HCT116 (cell line): ENCODE measurements around the gene ARHGAP33. TPM values are rescaled to one million over a fixed set of nuclear protein-coding genes. Genes with fewer than 3 reads are reported as not detected.

ENCODE experiments used
- ATAC-seq: fragments of 200-7000 bp; cut with Tn5 transposase; 2 replicates; pipeline ENCODE4 v1.9.1; 2020; ENCODE audit warnings: mild to moderate bottlenecking, moderate library complexity
- BruUV-seq: library from RNA; stranded (reverse); fragments of 400-500 nt; replicated peaks from 2 replicates; lab custom pipeline; 2021; lab: Mats Ljungman, UMichigan
- CTCF ChIA-PET: fragments of 300-600 bp; sonication (Branson Sonifier 250); formaldehyde crosslinking; loops from one replicate; lab custom pipeline; 2021; ENCODE audit warnings: antibody characterized with exemption; lab: Charles Lee
- POLR2A ChIA-PET: fragments of 300-600, 350-600 bp; sonication (Branson Sonifier 250); formaldehyde crosslinking; loops from one replicate; lab custom pipeline; 2021; ENCODE audit warnings: antibody characterized with exemption; lab: Charles Lee
- RAD21 ChIA-PET, 2 experiments: fragments of 300-600 bp; sonication (Branson Sonifier 250); formaldehyde crosslinking; loops; one replicate each; lab custom pipeline; 2023; ENCODE audit warnings: low total read pairs in 2 of 2; ENCODE audit not compliant: uncharacterized antibody in 2 of 2, unreplicated experiment in 2 of 2, low non-redundant PET in 1 of 2; lab: Charles Lee
- DNase-seq: peaks from one replicate; pipeline ENCODE4 v3.0.0-alpha.2; 2010; ENCODE audit warnings: low read depth, low spot score
- H2AFZ ChIP-seq: fragments of 200-600 bp; shearing (Covaris generic), sonication (generic); 2 replicates; pipeline ENCODE4 v1.6.1; 2017; ENCODE audit warnings: low read depth, mixed run types, mixed read lengths, antibody characterized with exemption, low read length; ENCODE audit not compliant: poor library complexity, severe bottlenecking
- H3K27ac ChIP-seq: 2 replicates; pipeline ENCODE4 v1.5.1; 2012; ENCODE audit warnings: low read depth, low read length
- H3K27me3 ChIP-seq: fragments of 200-600 bp; sonication (generic); 2 replicates; pipeline ENCODE4 v1.6.1; 2016; ENCODE audit warnings: mixed run types, low read length, mixed read lengths; ENCODE audit not compliant: insufficient read depth
- H3K36me3 ChIP-seq, 2 experiments: fragments of 200-500 bp in 1 of 2; fragments of 200-600 bp in 1 of 2; sonication (Bioruptor generic) in 1 of 2; sonication (generic) in 1 of 2; 2 replicates each; pipeline versions ENCODE4 v1.5.1 to v1.6.1; 2014 to 2016; ENCODE audit warnings: low read length in 2 of 2, inconsistent platforms in 1 of 2, mixed read lengths in 1 of 2, mixed run types in 1 of 2; ENCODE audit not compliant: insufficient read depth in 2 of 2, control insufficient read depth in 1 of 2
- H3K4me1 ChIP-seq, 2 experiments: fragments of 200-600 bp in 1 of 2; sonication (generic) in 1 of 2; 2 replicates each; pipeline versions ENCODE4 v1.5.1 to v1.6.1; 2012 to 2017; ENCODE audit warnings: low read length in 2 of 2, inconsistent platforms in 1 of 2, mild to moderate bottlenecking in 1 of 2, mixed read lengths in 1 of 2, mixed run types in 1 of 2, moderate library complexity in 1 of 2; ENCODE audit not compliant: insufficient read depth in 2 of 2, control insufficient read depth in 1 of 2
- H3K4me2 ChIP-seq: fragments of 200-600 bp; sonication (generic); 2 replicates; pipeline ENCODE4 v1.6.1; 2017; ENCODE audit warnings: mixed run types, low read length, mixed read lengths
- H3K4me3 ChIP-seq, 2 experiments: fragments of 200-600 bp in 1 of 2; sonication (generic) in 1 of 2; replicated peaks in 1 of 2; 2 replicates each; pipeline ENCODE4 v1.5.1; 2011 to 2016; ENCODE audit warnings: low read length in 2 of 2, control low read depth in 1 of 2, low read depth in 1 of 2, mild to moderate bottlenecking in 1 of 2, mixed read lengths in 1 of 2, mixed run types in 1 of 2
- H3K79me2 ChIP-seq: fragments of 200-600 bp; sonication (generic); 2 replicates; pipeline ENCODE4 v1.6.1; 2017; ENCODE audit warnings: mild to moderate bottlenecking, mixed run types, low read length, moderate library complexity, mixed read lengths; ENCODE audit not compliant: insufficient read depth
- H3K9ac ChIP-seq: fragments of 200-600 bp; sonication (generic); 2 replicates; pipeline ENCODE4 v1.6.1; 2016; ENCODE audit warnings: low read length, mixed read lengths
- H3K9me2 ChIP-seq: fragments of 200-600 bp; sonication (generic), shearing (Covaris generic); 2 replicates; pipeline ENCODE4 v1.6.1; 2017; ENCODE audit warnings: mixed run types, mild to moderate bottlenecking, moderate library complexity; ENCODE audit not compliant: insufficient read depth
- H3K9me3 ChIP-seq, 2 experiments: fragments of 200-500 bp in 1 of 2; fragments of 200-600 bp in 1 of 2; sonication (Bioruptor generic) in 1 of 2; sonication (generic) in 1 of 2; 2 replicates each; pipeline ENCODE4 v1.6.1; 2014 to 2017; ENCODE audit warnings: low read length in 2 of 2, mixed read lengths in 2 of 2, inconsistent platforms in 1 of 2, low read depth in 1 of 2, mild to moderate bottlenecking in 1 of 2, mixed run types in 1 of 2, moderate library complexity in 1 of 2; ENCODE audit not compliant: control insufficient read depth in 1 of 2, insufficient read depth in 1 of 2
- H4K20me1 ChIP-seq: fragments of 200-600 bp; sonication (generic), shearing (Covaris generic); 2 replicates; pipeline ENCODE4 v1.6.1; 2017; ENCODE audit warnings: mixed run types, mild to moderate bottlenecking, moderate library complexity; ENCODE audit not compliant: insufficient read depth
- CTCF ChIP-seq, 3 experiments: fragments of 200-600 bp in 1 of 3; sonication (generic) in 1 of 3; IDR thresholded peaks in 2 of 3; conservative IDR thresholded peaks in 1 of 3; 2 replicates each; pipeline ENCODE4 v1.5.1; 2012 to 2017; ENCODE audit warnings: low read depth in 2 of 3, low read length in 2 of 3, antibody characterized with exemption in 1 of 3, borderline replicate concordance in 1 of 3, control low read depth in 1 of 3, mild to moderate bottlenecking in 1 of 3, mixed read lengths in 1 of 3, mixed run types in 1 of 3, moderate library complexity in 1 of 3; ENCODE audit not compliant: insufficient read depth in 1 of 3
- EGR1 ChIP-seq: IDR thresholded peaks from 2 replicates; pipeline ENCODE4 v1.6.1; 2012; ENCODE audit warnings: low read depth
- ELF1 ChIP-seq: IDR thresholded peaks from 2 replicates; pipeline ENCODE4 v1.6.1; 2012; ENCODE audit warnings: low read depth, borderline replicate concordance
- FOSL1 ChIP-seq: IDR thresholded peaks from 2 replicates; pipeline ENCODE4 v1.6.1; 2012; ENCODE audit warnings: low read depth
- JUND ChIP-seq: IDR thresholded peaks from 2 replicates; pipeline ENCODE4 v1.6.1; 2012
- MAX ChIP-seq: IDR thresholded peaks from 2 replicates; pipeline ENCODE4 v1.6.1; 2012
- POLR2AphosphoS5 ChIP-seq: IDR thresholded peaks from 2 replicates; pipeline ENCODE4 v1.6.1; 2011; ENCODE audit warnings: mild to moderate bottlenecking, low read depth, low read length, moderate library complexity
- RAD21 ChIP-seq: IDR thresholded peaks from 2 replicates; pipeline ENCODE4 v1.6.1; 2012; ENCODE audit warnings: low read depth, mild to moderate bottlenecking
- SP1 ChIP-seq: IDR thresholded peaks from 2 replicates; pipeline ENCODE4 v1.6.1; 2012; ENCODE audit warnings: low read depth
- SRF ChIP-seq: IDR thresholded peaks from 2 replicates; pipeline ENCODE4 v1.6.1; 2012; ENCODE audit warnings: low read depth
- TCF7L2 ChIP-seq: IDR thresholded peaks from 2 replicates; pipeline ENCODE4 v1.7.0; 2011; ENCODE audit warnings: borderline replicate concordance, inconsistent platforms; ENCODE audit not compliant: insufficient read depth, insufficient read length; ENCODE audit errors: extremely low read depth
- YY1 ChIP-seq: IDR thresholded peaks from 2 replicates; pipeline ENCODE4 v1.6.1; 2011; ENCODE audit warnings: low read length, low read depth, moderate library complexity, mild to moderate bottlenecking; ENCODE audit not compliant: insufficient replicate concordance; ENCODE audit errors: extremely low read depth
- ZBTB33 ChIP-seq: IDR thresholded peaks from 2 replicates; pipeline ENCODE4 v1.6.1; 2011; ENCODE audit warnings: mild to moderate bottlenecking, low read length, moderate library complexity; ENCODE audit not compliant: insufficient replicate concordance; ENCODE audit errors: extremely low read depth
- intact Hi-C: fragments of 100-400 bp; cut with micrococcal nuclease; formaldehyde crosslinking; loops from 2 replicates; pipeline ENCODE4 v1.10.0; 2022
- total RNA-seq: library from RNA; stranded (reverse); gene quantifications from one replicate; pipeline ENCODE4 v1.2.1, GENCODE V29; 2021; ENCODE audit not compliant: unreplicated experiment
- TF ChIP-seq, protein P1 (sequence below): IDR thresholded peaks from 2 replicates; pipeline ENCODE4 v1.6.1; 2012; ENCODE audit warnings: low read depth
- TF ChIP-seq, protein P2 (sequence below): IDR thresholded peaks from 2 replicates; pipeline ENCODE4 v1.6.1; 2012

Gene ARHGAP33
- total RNA-seq, 1 experiment from 2014 or later, result 30.2 TPM

DNA sequence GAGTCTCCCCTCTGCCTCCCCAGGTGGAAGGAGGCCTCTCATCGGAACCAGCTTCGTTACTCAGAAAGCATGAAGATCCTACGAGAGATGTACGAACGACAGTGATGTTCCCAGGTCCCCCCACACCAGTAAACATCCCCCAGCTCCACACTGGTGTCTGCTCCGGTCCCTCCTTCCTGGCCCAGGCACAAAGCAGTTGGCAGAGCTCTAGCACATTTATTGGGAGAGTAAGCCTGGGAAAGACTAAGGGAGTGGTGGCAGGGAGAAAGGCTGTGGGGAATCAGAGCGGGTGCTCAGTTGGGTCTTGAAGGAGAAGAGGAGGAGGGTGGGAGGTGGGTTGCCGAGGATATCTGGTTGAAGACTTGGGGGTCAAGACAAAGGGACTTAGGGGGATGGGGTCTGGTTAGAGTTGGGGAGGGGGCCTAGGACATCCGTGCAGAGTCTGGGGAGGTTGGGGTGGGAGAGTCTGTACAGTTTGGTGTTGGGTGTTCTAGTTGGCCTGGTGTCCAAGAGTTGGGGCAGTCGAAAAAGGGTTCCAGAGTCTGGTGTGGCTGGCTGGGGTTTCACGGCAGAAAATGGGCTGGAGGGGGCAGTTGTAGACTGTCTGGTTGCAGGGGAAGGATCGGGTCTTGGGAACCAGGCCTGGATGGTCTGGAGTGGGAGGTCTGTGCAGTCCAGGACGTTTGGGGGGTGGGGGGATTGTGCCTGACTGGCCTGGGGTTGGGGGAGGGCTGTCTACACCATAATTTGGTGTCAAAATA, 20.8 kb upstream of the ARHGAP33 start:
- Histone ChIP-seq H3K36me3 (no peaks in the 10 kb centered on the region; a peak in 1 of 4 replicates), H3K27ac (no peak overlapping the region), H3K9me3 (no peaks in the 10 kb centered on the region), H3K79me2 (peaks cover 12% of the 10 kb centered on the region), H2AFZ (no peak overlapping the region), H3K9ac (no peak overlapping the region), H3K4me1 (peaks cover 17 to 18% of the 10 kb centered on the region in 2 experiments), H4K20me1 (no peaks in the 10 kb centered on the region), H3K4me3 (no peak overlapping the region), H3K27me3 (no peaks in the 10 kb centered on the region), H3K9me2 (no peaks in the 10 kb centered on the region), H3K4me2 (no peak overlapping the region)
- no peak for DNase-seq
- POLR2A ChIA-PET, result no interaction called here
- CTCF ChIA-PET, result no interaction called here
- TF ChIP-seq POLR2AphosphoS5, result no peak
- TF ChIP-seq FOSL1, result no peak
- no peak for TF ChIP-seq ELF1
- no peak for TF ChIP-seq SRF
- TF ChIP-seq SP1, result no peak
- no peak for TF ChIP-seq RAD21
- no peak for TF ChIP-seq YY1
- TF ChIP-seq, protein P1, sequence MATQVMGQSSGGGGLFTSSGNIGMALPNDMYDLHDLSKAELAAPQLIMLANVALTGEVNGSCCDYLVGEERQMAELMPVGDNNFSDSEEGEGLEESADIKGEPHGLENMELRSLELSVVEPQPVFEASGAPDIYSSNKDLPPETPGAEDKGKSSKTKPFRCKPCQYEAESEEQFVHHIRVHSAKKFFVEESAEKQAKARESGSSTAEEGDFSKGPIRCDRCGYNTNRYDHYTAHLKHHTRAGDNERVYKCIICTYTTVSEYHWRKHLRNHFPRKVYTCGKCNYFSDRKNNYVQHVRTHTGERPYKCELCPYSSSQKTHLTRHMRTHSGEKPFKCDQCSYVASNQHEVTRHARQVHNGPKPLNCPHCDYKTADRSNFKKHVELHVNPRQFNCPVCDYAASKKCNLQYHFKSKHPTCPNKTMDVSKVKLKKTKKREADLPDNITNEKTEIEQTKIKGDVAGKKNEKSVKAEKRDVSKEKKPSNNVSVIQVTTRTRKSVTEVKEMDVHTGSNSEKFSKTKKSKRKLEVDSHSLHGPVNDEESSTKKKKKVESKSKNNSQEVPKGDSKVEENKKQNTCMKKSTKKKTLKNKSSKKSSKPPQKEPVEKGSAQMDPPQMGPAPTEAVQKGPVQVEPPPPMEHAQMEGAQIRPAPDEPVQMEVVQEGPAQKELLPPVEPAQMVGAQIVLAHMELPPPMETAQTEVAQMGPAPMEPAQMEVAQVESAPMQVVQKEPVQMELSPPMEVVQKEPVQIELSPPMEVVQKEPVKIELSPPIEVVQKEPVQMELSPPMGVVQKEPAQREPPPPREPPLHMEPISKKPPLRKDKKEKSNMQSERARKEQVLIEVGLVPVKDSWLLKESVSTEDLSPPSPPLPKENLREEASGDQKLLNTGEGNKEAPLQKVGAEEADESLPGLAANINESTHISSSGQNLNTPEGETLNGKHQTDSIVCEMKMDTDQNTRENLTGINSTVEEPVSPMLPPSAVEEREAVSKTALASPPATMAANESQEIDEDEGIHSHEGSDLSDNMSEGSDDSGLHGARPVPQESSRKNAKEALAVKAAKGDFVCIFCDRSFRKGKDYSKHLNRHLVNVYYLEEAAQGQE, result no peak
- no peak for TF ChIP-seq EGR1
- no peak for TF ChIP-seq CTCF (IDR thresholded peaks at IDR 0.05 in 2 of 3, conservative IDR thresholded peaks at IDR 0.05 in 1 of 3; ENCODE audit: borderline replicate concordance in 1 of 3, insufficient read depth in 1 of 3, low read depth in 2 of 3, low read length in 2 of 3)
- TF ChIP-seq MAX, result no peak
- TF ChIP-seq JUND, result no peak
- no peak for TF ChIP-seq ZBTB33
- TF ChIP-seq, protein P2, sequence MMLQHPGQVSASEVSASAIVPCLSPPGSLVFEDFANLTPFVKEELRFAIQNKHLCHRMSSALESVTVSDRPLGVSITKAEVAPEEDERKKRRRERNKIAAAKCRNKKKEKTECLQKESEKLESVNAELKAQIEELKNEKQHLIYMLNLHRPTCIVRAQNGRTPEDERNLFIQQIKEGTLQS, result no peak
- no peak for TF ChIP-seq TCF7L2
- no peak for ATAC-seq
- no TSS peak for BruUV-seq
- RAD21 ChIA-PET, result no interaction called here
- intact Hi-C loops, result no loop called here
